ENCODE measurements around the gene NAALADL1.

Gene NAALADL1

GRCh38 chr11:65003282-65003681, 55.1 kb downstream of the NAALADL1 start:
- Histone ChIP-seq H3K27me3 (ENCODE audit: control insufficient read depth, insufficient read depth, low read length) (no peaks in the 10 kb centered on the region), H3K4me3 (ENCODE audit: low read depth, low read length) (no peak overlapping the region), H3K4me1 (ENCODE audit: control insufficient read depth, insufficient read depth, low read length) (no peaks in the 10 kb centered on the region), H3K9me3 (ENCODE audit: control insufficient read depth, insufficient read depth, low read length) (no peaks in the 10 kb centered on the region), H3K36me3 (ENCODE audit: control insufficient read depth, insufficient read depth, low read length) (no peaks in the 10 kb centered on the region), H3K9ac (ENCODE audit: low read depth, low read length) (no peak overlapping the region)

GRCh38 chr11:65002706-65003105, 55.6 kb downstream of the NAALADL1 start:
- H3K9me3 ChIP-seq (ENCODE audit: control insufficient read depth, insufficient read depth, low read length) = no peaks in the 10 kb centered on the region
- no peaks in the 10 kb centered on the region for H3K36me3 ChIP-seq (ENCODE audit: control insufficient read depth, insufficient read depth, low read length)
- H3K4me3 ChIP-seq (ENCODE audit: low read depth, low read length) = no peak overlapping the region
- H3K4me1 ChIP-seq (ENCODE audit: control insufficient read depth, insufficient read depth, low read length) = no peaks in the 10 kb centered on the region
- H3K27me3 ChIP-seq (ENCODE audit: control insufficient read depth, insufficient read depth, low read length) = no peaks in the 10 kb centered on the region
- no peak overlapping the region for H3K9ac ChIP-seq (ENCODE audit: low read depth, low read length)

- Histone ChIP-seq H3K9me3 (ENCODE audit: control insufficient read depth, insufficient read depth, low read length) (no peaks in the 10 kb centered on the region), H3K4me1 (ENCODE audit: control insufficient read depth, insufficient read depth, low read length) (no peaks in the 10 kb centered on the region), H3K4me3 (ENCODE audit: low read depth, low read length) (no peak overlapping the region), H3K27me3 (ENCODE audit: control insufficient read depth, insufficient read depth, low read length) (no peaks in the 10 kb centered on the region), H3K36me3 (ENCODE audit: control insufficient read depth, insufficient read depth, low read length) (no peaks in the 10 kb centered on the region), H3K9ac (ENCODE audit: low read depth, low read length) (no peak overlapping the region)
Measured at GRCh38 chr11:64999478-64999877, 58.9 kb downstream of the NAALADL1 start.

DNA sequence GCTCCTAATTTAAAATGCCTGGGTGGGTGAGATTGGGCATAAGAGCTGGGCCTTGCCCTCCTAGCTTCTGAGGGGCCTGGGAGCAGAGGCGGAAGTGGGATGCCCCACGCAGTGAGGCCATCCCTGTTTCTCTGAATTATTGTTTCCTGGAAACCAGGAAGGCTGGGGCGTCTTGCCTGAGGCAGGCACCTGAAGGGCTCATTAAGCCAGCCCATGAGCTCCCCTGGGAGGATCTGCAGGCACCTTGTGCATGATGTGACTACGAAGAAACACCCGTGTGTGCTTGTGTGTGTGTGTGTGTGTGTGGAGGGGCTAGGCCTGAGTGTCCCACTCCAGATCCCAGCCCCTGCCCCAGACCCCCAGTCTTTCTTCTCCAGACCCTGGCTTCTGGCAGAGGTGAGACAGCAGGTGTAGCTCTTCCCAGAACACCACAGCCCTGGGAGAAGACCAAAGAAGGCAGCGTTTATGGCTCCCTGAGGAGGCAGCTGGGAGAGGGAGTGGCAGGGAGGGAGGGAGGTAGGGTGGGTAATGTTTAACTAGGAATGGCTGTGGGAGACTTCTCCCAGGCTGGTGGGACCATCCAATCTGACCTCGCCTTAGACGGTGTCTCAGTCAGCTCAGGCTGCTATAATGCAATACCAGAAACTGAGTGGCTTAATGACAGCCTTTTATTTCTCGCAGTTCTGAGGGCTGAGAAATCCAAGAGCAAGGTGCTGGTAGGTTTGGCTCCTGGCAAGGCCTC, 59.5 kb downstream of the NAALADL1 start:
- no peak overlapping the region for H3K4me3 ChIP-seq (ENCODE audit: low read depth, low read length)
- H3K36me3 ChIP-seq (ENCODE audit: control insufficient read depth, insufficient read depth, low read length) = no peaks in the 10 kb centered on the region
- H3K4me1 ChIP-seq (ENCODE audit: control insufficient read depth, insufficient read depth, low read length) = no peaks in the 10 kb centered on the region
- no peaks in the 10 kb centered on the region for H3K27me3 ChIP-seq (ENCODE audit: control insufficient read depth, insufficient read depth, low read length)
- no peak overlapping the region for H3K9ac ChIP-seq (ENCODE audit: low read depth, low read length)
- H3K9me3 ChIP-seq (ENCODE audit: control insufficient read depth, insufficient read depth, low read length) = no peaks in the 10 kb centered on the region

DNA sequence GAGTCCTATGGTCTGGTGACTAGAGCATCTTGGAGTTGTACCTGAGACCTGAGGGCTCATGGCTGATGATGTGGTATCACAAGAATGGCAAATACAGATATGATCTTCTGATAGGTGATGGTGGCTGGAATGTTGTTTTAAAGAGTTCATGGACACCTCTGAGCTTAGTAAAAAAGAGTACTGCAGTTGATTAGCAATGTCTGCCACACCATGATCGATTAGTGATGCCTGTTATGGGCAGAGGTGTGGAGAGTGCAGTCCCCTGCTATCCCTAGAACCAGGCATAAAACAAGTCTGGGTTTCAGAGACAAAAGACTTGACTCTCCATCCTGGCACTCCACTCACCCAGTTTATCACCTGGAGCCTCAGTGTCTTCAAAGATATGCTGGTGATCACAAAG, 60.2 kb downstream of the NAALADL1 start:
- Histone ChIP-seq H3K4me1 (ENCODE audit: control insufficient read depth, insufficient read depth, low read length) (no peaks in the 10 kb centered on the region), H3K9me3 (ENCODE audit: control insufficient read depth, insufficient read depth, low read length) (no peaks in the 10 kb centered on the region), H3K4me3 (ENCODE audit: low read depth, low read length) (no peak overlapping the region), H3K9ac (ENCODE audit: low read depth, low read length) (no peak overlapping the region), H3K27me3 (ENCODE audit: control insufficient read depth, insufficient read depth, low read length) (no peaks in the 10 kb centered on the region), H3K36me3 (ENCODE audit: control insufficient read depth, insufficient read depth, low read length) (no peaks in the 10 kb centered on the region)

DNA sequence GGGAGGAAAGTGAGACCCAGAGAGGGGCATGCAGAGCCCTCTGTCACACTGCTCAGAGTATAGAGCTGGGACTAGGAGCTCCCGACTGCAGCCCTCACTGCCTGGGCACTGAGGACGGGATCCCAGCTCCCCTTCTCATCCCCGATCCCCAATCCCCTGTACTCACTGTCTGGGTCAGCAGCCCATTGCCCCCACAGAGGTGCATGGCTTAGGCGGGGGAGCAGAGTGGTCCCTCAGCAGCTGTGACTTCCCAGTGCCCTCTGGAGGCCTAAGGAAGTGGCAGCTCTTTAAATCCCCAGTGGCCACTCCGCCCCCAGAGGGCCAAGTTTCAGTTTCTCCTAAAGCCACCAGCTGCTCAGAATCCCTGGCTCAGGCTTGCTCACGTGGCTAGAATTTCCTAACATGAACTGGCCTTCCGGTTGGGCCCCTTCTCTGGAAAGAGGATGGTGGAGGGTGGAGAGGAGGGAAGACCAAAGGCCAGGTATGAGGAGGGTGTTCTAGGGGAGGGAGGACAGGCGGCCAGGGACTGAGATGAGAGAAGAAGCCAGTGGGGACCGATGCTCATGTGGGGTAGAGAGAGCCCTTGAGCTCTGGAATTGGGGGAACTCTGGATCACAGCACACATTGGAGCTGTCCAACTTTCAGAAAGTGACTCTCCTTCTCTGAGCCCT, 61.5 kb downstream of the NAALADL1 start, which contains the start of gene BATF2:
Gene BATF2 (minus strand): TSS at position 262 of the 671 bp plus-strand sequence. CDS start 57 bp downstream, at position 205.
- H3K4me1 ChIP-seq (ENCODE audit: control insufficient read depth, insufficient read depth, low read length) = no peaks in the 10 kb centered on the region

GRCh38 chr11:64996327-64996709, 62.0 kb downstream of the NAALADL1 start:
- H3K4me1 ChIP-seq (ENCODE audit: control insufficient read depth, insufficient read depth, low read length) = no peaks in the 10 kb centered on the region
- H3K27me3 ChIP-seq (ENCODE audit: control insufficient read depth, insufficient read depth, low read length) = no peaks in the 10 kb centered on the region
- H3K4me3 ChIP-seq (ENCODE audit: low read depth, low read length) = peak overlapping the region; percentile 23
- no peaks in the 10 kb centered on the region for H3K36me3 ChIP-seq (ENCODE audit: control insufficient read depth, insufficient read depth, low read length)
- H3K9ac ChIP-seq (ENCODE audit: low read depth, low read length) = no peak overlapping the region
- H3K9me3 ChIP-seq (ENCODE audit: control insufficient read depth, insufficient read depth, low read length) = no peaks in the 10 kb centered on the region

More for the DNA sequence above, 61.5 kb downstream of the NAALADL1 start, which contains the start of gene BATF2:
- Histone ChIP-seq H3K9me3 (ENCODE audit: control insufficient read depth, insufficient read depth, low read length) (no peaks in the 10 kb centered on the region), H3K36me3 (ENCODE audit: control insufficient read depth, insufficient read depth, low read length) (no peaks in the 10 kb centered on the region), H3K9ac (ENCODE audit: low read depth, low read length) (no peak within 1 kb of the TSS), H3K4me3 (ENCODE audit: low read depth, low read length) (peak within 1 kb of the TSS; percentile 23), H3K27me3 (ENCODE audit: control insufficient read depth, insufficient read depth, low read length) (no peaks in the 10 kb centered on the region)
